Aorta (tissue), 5 donors: ENCODE measurements around the gene CLMN. TPM values are rescaled to one million over a fixed set of nuclear protein-coding genes. Genes with fewer than 3 reads are reported as not detected.

Source experiments
- ATAC-seq: fragments of 200-7000 bp; cut with Tn5 transposase; one replicate; pipeline ENCODE4 v1.9.1; 2022; ENCODE audit warnings: moderate library complexity; ENCODE audit not compliant: low FRiP score
- DNase-seq, 2 donors: peaks; one replicate each; pipeline ENCODE4 v3.0.0-alpha.2; 2020
- H3K27ac ChIP-seq, 2 donors: one replicate each; pipeline ENCODE4 v1.5.1; 2013; ENCODE audit warnings: low read length in 2 of 2, mild to moderate bottlenecking in 2 of 2, moderate library complexity in 2 of 2, control low read depth in 1 of 2, inconsistent platforms in 1 of 2, low read depth in 1 of 2
- H3K27me3 ChIP-seq, 2 donors: one replicate each; pipeline ENCODE4 v1.6.1; 2013; ENCODE audit warnings: control low read depth in 1 of 2, low read length in 1 of 2, mild to moderate bottlenecking in 1 of 2, moderate library complexity in 1 of 2; ENCODE audit not compliant: insufficient read depth in 2 of 2, control insufficient read depth in 1 of 2
- H3K36me3 ChIP-seq, 2 donors: one replicate each; pipeline ENCODE4 v1.6.1; 2013; ENCODE audit warnings: control low read depth in 1 of 2, low read length in 1 of 2, mild to moderate bottlenecking in 1 of 2; ENCODE audit not compliant: insufficient read depth in 2 of 2, control insufficient read depth in 1 of 2
- H3K4me1 ChIP-seq, 2 donors: one replicate each; pipeline ENCODE4 v1.6.1; 2013; ENCODE audit warnings: low read length in 2 of 2, control low read depth in 1 of 2, mild to moderate bottlenecking in 1 of 2, moderate library complexity in 1 of 2; ENCODE audit not compliant: insufficient read depth in 2 of 2, control insufficient read depth in 1 of 2
- H3K4me3 ChIP-seq, 2 donors: one replicate each; pipeline ENCODE4 v1.5.1; 2013; ENCODE audit warnings: low read length in 2 of 2, control low read depth in 1 of 2, mild to moderate bottlenecking in 1 of 2
- H3K9me3 ChIP-seq: one replicate; pipeline ENCODE4 v1.6.1; 2013; ENCODE audit warnings: mild to moderate bottlenecking, low read length; ENCODE audit not compliant: control insufficient read depth
- WGBS, 2 donors: extraction: QIAGEN DNeasy Blood & Tissue Kit; methylation state at CpG; one replicate each; pipeline ENCODE4 v1.1.7; 2013; 5-methylcytosine and 5-hydroxymethylcytosine counted together
- intact Hi-C, 2 donors: fragments of 100-400 bp; cut with DNase I; formaldehyde crosslinking; loops; one replicate each; pipeline versions ENCODE4 v1.14.2 to v1.15.0; 2022
- long read RNA-seq, 2 donors: library from polyadenylated mRNA; unstranded; transcript quantifications; one replicate each; pipeline ENCODE4 v2.0.0, GENCODE V29; 2020 to 2021
- polyA plus RNA-seq, 2 donors: library from polyadenylated mRNA; stranded (reverse); fragments of 200-250 nt; gene quantifications; one replicate each; pipeline ENCODE4 v1.2.3, GENCODE V29; 2013
- total RNA-seq, 2 donors: library from RNA; stranded (reverse); fragmentation: NEBNext Ultra II Directional; extraction: Animal tissue kit (Norgen Biotek cat#: 25700); gene quantifications; one replicate each; pipeline ENCODE4 v1.2.1, GENCODE V29; 2021
- donor health status: healthy with polysubstance abuse.
- donor health status: Bipolar disorder and iron deficiency.
- donor health status: DM: no; HTN: no; CAD: no.
- donor health status: DM: no; HTN: no; CAD: no.
- donor health status: DM: yes; HTN: yes; CAD: no.

Gene CLMN, protein sequence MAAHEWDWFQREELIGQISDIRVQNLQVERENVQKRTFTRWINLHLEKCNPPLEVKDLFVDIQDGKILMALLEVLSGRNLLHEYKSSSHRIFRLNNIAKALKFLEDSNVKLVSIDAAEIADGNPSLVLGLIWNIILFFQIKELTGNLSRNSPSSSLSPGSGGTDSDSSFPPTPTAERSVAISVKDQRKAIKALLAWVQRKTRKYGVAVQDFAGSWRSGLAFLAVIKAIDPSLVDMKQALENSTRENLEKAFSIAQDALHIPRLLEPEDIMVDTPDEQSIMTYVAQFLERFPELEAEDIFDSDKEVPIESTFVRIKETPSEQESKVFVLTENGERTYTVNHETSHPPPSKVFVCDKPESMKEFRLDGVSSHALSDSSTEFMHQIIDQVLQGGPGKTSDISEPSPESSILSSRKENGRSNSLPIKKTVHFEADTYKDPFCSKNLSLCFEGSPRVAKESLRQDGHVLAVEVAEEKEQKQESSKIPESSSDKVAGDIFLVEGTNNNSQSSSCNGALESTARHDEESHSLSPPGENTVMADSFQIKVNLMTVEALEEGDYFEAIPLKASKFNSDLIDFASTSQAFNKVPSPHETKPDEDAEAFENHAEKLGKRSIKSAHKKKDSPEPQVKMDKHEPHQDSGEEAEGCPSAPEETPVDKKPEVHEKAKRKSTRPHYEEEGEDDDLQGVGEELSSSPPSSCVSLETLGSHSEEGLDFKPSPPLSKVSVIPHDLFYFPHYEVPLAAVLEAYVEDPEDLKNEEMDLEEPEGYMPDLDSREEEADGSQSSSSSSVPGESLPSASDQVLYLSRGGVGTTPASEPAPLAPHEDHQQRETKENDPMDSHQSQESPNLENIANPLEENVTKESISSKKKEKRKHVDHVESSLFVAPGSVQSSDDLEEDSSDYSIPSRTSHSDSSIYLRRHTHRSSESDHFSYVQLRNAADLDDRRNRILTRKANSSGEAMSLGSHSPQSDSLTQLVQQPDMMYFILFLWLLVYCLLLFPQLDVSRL
- total RNA-seq (10 to 100 TPM; 15.8 to 18.3 TPM), polyA plus RNA-seq (1 to 10 TPM; 3.9 to 6.1 TPM)
- long read RNA-seq, donor 1, partial matches to known transcripts: 36 of 49 reads
- long read RNA-seq, donor 1, other reads (novel, unspliced or antisense): 13 of 49 reads
- long read RNA-seq, donor 2, partial matches to known transcripts: 2 of 9 reads
- long read RNA-seq, donor 2, other reads (novel, unspliced or antisense): 7 of 9 reads

DNA sequence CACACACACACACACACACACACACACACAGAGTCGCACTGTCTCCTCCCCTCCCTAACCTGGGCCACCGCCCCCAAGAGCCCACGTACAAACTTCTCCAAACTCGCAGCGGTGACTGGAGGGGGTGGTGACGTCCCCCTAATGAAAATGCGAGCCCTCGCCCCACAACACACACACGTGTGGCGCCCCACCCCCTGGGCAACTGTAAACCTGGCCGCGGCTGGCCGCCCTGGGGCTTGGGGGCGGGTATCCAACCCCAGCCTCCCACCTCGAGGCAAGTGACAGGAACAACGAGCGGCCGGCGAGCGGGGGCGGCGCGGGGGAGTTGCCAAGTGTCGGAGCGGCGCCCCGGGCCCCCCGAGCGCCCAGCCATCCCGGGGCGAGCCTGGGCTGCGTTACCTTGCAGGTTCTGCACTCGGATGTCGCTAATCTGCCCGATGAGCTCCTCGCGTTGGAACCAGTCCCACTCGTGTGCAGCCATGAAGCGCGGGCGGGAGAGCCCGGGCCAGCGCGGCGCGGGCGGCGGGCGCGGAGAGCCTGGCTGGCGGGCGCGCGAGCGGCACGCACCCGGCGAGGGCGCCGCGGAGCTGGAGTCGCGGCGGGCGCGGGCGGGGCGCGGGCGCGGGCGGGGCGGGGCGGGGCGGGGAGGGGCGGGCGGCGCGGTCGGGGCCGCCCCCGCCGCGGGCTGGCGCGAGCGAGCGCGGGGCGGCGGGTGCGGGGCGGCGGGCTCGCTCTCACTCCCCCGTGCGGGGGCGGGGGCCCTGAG, at the start of gene CLMN:
CLMN (minus strand) TSS at position 597 of the 766 bp plus-strand sequence; CDS start at position 481, 116 bp downstream.
- Histone ChIP-seq H3K9me3 (no peaks in the 10 kb centered on the region), H3K27ac (no peak within 1 kb of the TSS), H3K36me3 (no peaks in the 10 kb centered on the region), H3K4me1 (no peaks in the 10 kb centered on the region), H3K4me3 (peak within 1 kb of the TSS; percentile 56 to 87), H3K27me3 (no peaks in the 10 kb centered on the region)
- 1% methylated on average over 61 to 98 of the region's 98 CpGs for WGBS, 2 donors
- intact Hi-C loops: loop anchor here in 1 of 2 donors (10.0 kb wide), 1 partner anchor 215 kb away; the partner anchor contains the start of gene GLRX5
- peak in 1 of 2 donors; percentile 59 for DNase-seq
- ATAC-seq: peak; percentile 26

DNA sequence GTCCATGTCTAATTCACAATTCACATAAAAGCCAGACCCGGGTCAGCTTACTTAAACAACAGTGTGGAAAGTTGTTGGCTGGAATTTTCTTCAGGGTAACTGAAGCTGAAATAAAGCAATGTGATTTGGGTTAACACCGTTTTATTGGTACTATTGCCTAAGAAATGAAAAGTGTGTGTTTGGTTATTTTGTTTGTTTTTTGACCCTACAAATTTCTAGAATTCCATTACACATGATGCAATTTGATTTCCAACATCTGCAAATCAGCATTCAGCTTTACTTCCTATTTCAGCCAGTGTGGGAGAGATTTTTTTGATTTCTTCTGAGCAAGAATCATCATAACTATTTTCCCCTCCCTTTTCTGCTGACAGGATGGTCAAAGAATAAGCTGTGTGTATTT, 45.7 kb upstream of the CLMN start:
- 39 to 55% methylated on average over 2 of the region's 2 CpGs for WGBS, 2 donors

DNA sequence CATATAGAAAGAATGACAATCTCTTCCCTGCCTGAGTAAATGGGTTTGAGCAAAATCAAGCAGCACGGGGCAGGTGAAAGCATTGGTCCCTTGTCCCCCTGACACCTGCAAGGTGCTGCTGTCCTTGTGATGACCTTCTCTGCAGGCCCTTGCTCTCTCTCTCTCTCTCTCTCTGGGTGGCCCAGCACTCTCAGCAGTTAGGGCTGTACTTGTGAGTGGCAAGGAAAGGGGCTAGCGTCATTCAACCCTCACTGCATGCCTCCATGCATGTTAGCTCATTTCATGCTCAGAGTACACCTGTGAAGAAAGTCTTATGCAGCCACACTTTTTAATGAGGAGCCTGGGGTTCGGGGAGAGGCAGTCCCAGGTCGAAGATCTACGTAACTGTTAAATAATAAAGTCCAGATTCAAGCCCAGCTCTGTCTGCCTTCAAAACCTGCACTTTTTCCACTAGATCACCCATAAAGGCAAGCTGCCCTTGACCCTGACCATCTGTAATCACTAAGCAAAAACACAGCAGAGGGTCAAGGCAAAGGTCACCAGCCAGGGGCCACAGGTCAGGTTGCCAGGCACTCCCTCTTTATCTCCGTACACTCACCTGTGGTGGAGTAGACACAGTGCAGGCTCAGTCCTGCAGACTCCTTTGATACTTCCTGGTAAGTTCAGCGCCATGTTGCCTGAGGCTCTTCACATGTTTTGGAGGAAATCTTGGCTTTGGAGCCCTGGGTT, 44.9 kb upstream of the CLMN start:
- peaks cover 2% of the 10 kb centered on the region for H3K9me3 ChIP-seq
- no peaks in the 10 kb centered on the region for H3K27me3 ChIP-seq
- intact Hi-C loops: no loop called here
- no peaks in the 10 kb centered on the region for H3K36me3 ChIP-seq
- no peak overlapping the region for H3K27ac ChIP-seq
- 85 to 87% methylated on average over 7 of the region's 7 CpGs for WGBS, 2 donors
- ATAC-seq: no peak
- no peak overlapping the region for H3K4me3 ChIP-seq
- H3K4me1 ChIP-seq: no peaks in the 10 kb centered on the region
- no peak for DNase-seq

More for the DNA sequence above, 45.7 kb upstream of the CLMN start:
- no peak overlapping the region for H3K27ac ChIP-seq
- no peaks in the 10 kb centered on the region for H3K36me3 ChIP-seq
- intact Hi-C loops: no loop called here
- ATAC-seq (no peak), DNase-seq (no peak)
- peaks cover 2% of the 10 kb centered on the region for H3K9me3 ChIP-seq
- H3K4me3 ChIP-seq: no peak overlapping the region
- no peaks in the 10 kb centered on the region for H3K27me3 ChIP-seq
- H3K4me1 ChIP-seq: no peaks in the 10 kb centered on the region

DNA sequence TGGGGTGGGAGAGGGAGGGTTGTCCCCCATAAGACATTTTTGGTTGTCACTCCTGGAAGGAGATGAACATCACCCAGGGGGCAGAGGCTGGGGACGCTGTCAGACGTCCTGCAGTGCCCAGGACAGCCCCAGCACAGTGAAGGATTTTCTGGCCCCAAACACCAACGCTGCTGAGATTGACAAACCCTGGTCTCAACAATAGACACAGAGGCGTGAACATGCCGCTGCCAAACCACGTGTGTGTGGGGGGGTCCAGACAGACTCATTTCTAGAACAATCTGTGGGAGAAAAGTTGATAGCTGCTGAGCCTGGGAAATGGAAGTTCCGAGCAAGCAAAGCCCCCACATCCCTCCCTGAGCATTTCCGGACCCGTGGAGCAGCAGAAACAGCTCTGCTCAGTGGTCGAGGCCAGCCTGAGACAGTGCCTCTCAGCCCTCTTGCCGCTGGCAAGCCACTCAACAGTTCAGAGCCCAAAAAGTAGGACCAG, 43.8 kb upstream of the CLMN start:
- 48 to 56% methylated on average over 11 of the region's 11 CpGs for WGBS, 2 donors
- ATAC-seq: no peak

DNA sequence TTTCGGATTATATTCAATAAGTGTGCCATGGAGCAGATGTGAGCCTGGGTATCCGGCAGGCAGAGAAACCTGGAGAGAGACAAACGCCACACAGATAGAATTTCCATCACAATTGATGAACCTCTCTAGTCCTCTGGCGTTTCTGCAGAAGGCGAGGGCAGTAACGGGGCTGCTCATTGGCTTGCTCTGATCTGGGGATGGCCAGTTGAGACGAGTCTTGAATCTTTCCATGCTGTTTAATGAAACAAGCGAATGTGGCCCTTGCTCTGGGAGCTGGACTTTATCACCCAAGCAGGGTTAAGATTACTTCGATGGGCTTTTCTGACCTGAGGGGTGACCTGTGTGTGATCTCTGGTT, 42.4 kb upstream of the CLMN start:
- H3K36me3 ChIP-seq: no peaks in the 10 kb centered on the region
- H3K27ac ChIP-seq: no peak overlapping the region
- 53 to 54% methylated on average over 9 of the region's 9 CpGs for WGBS, 2 donors
- intact Hi-C loops: no loop called here
- no peaks in the 10 kb centered on the region for H3K27me3 ChIP-seq
- ATAC-seq (no peak), DNase-seq (no peak)
- H3K4me3 ChIP-seq: no peak overlapping the region
- peaks cover 2% of the 10 kb centered on the region for H3K9me3 ChIP-seq
- no peaks in the 10 kb centered on the region for H3K4me1 ChIP-seq

More for the DNA sequence above, 43.8 kb upstream of the CLMN start:
- Histone ChIP-seq H3K9me3 (peaks cover 2% of the 10 kb centered on the region), H3K27me3 (no peaks in the 10 kb centered on the region), H3K4me1 (no peaks in the 10 kb centered on the region), H3K27ac (no peak overlapping the region), H3K36me3 (no peaks in the 10 kb centered on the region), H3K4me3 (no peak overlapping the region)
- no peak for DNase-seq
- intact Hi-C loops: no loop called here

DNA sequence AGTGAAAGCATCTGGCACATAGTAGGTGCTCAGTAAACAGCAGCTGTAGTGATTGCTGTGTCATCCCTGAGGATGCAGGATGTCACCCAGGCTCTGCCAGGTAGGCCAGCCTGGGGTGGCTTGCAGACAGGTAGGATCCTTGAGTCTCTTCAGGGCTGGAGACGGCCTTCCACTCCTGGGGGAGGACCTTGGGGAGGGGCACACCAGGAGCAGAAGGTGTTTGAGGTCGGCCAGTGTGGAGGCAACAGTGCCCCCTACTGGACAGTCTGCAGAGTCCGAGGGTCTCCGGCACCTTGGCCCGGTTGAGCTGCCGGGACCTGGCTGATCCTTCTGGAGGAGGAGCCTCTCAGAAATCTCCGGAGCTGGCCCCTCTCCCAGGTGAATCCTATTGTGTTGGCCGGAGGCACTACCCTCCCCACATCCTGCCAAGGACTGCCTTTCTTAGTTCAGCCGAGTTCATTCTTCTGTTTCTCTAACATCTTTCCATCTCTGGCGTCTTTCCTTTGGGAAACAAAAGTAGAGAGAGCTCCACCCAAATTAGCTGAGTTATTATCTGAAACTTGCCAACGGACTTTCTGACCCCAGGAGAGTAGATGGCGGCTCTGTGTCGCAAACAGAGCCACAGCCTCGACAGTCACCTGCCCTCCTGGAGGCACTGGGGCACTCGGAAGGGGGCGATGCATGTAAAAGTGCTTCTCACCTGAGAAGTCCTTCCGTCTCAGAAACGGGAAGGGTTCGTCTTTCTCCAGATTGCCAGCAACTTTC, 41.8 kb upstream of the CLMN start:
- WGBS, 2 donors: 18 to 23% methylated on average over 19 of the region's 19 CpGs
- no peaks in the 10 kb centered on the region for H3K4me1 ChIP-seq
- H3K27ac ChIP-seq: no peak overlapping the region
- no peaks in the 10 kb centered on the region for H3K36me3 ChIP-seq
- H3K9me3 ChIP-seq: peaks cover 2% of the 10 kb centered on the region
- DNase-seq (no peak), ATAC-seq (peak; percentile 54)
- H3K27me3 ChIP-seq: no peaks in the 10 kb centered on the region
- intact Hi-C loops: no loop called here
- H3K4me3 ChIP-seq: no peak overlapping the region

DNA sequence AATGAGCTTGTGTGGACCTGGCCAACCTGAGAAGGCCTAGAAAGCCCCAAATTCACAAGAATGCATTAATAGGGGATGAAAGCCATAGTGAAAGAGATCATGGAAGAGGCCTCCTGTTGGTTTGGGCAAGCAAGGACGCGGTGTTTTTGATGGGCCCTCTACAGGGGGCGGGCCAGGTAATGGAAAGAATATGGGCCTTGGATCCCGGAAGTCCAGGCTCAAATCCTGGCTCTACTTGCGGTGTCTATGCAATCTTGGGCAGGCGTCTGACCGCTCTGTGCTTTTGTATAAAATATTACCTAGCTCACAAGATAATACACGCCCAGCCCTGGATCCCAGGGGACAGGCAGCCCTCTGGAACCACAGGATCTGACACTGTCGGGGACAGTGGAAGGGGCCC, 41.1 kb upstream of the CLMN start:
- ATAC-seq: no peak
- no peak overlapping the region for H3K27ac ChIP-seq
- H3K27me3 ChIP-seq: no peaks in the 10 kb centered on the region
- peaks cover 2% of the 10 kb centered on the region for H3K9me3 ChIP-seq
- WGBS, 2 donors: 95% methylated on average over 9 of the region's 9 CpGs
- intact Hi-C loops: no loop called here
- H3K36me3 ChIP-seq: no peaks in the 10 kb centered on the region
- H3K4me3 ChIP-seq: no peak overlapping the region
- no peak for DNase-seq
- H3K4me1 ChIP-seq: no peaks in the 10 kb centered on the region
